RWPE2 (cell line): Measurements from ENCODE around the gene SYNGR1.
A peak's percentile ranks its signal among the peaks of the same experiment; 100 is the strongest.
"Not testable (repeated sequence)": the region's sequence is repeated elsewhere in the genome, so short reads cannot be mapped to it uniquely, and the experiment has no call there.

Experiments
- ATAC-seq: fragments of 200-7000 bp; cut with Tn5 transposase; 3 replicates; pipeline ENCODE4 v1.9.1; 2021; ENCODE audit warnings: low read depth
- DNase-seq: peaks from one replicate; pipeline ENCODE4 v3.0.0-alpha.2; 2020; ENCODE audit warnings: low spot score
- H3K27ac ChIP-seq: fragments of 450-650 bp; 2 replicates; pipeline ENCODE4 v1.5.1; 2017; ENCODE audit warnings: mild to moderate bottlenecking; ENCODE audit not compliant: poor library complexity, severe bottlenecking
- H3K27me3 ChIP-seq: fragments of 250-450 bp; sonication (Bioruptor Pico); 2 replicates; pipeline ENCODE4 v1.5.1; 2021; ENCODE audit warnings: mild to moderate bottlenecking, moderate library complexity; ENCODE audit not compliant: insufficient read depth, poor library complexity, severe bottlenecking
- H3K36me3 ChIP-seq: fragments of 250-450 bp; sonication (Bioruptor Pico); 2 replicates; pipeline ENCODE4 v1.5.1; 2020; ENCODE audit warnings: low read depth, mild to moderate bottlenecking, moderate library complexity
- H3K4me1 ChIP-seq: fragments of 250-450 bp; sonication (Bioruptor Pico); 2 replicates; pipeline ENCODE4 v1.5.1; 2021; ENCODE audit warnings: mild to moderate bottlenecking, moderate library complexity; ENCODE audit not compliant: insufficient read depth, poor library complexity, severe bottlenecking
- H3K4me3 ChIP-seq: fragments of 250-450 bp; sonication (Bioruptor Pico); 2 replicates; pipeline ENCODE4 v1.5.1; 2021; ENCODE audit warnings: mild to moderate bottlenecking, moderate library complexity; ENCODE audit not compliant: severe bottlenecking
- H3K9me3 ChIP-seq: fragments of 250-450 bp; sonication (Bioruptor Pico); 2 replicates; pipeline ENCODE4 v1.5.1; 2021; ENCODE audit warnings: mild to moderate bottlenecking, moderate library complexity; ENCODE audit not compliant: severe bottlenecking
- CTCF ChIP-seq: fragments of 450-650 bp; IDR thresholded peaks from one replicate; pipeline ENCODE4 v1.5.1; 2017; ENCODE audit warnings: mild to moderate bottlenecking, moderate library complexity; ENCODE audit not compliant: poor library complexity, severe bottlenecking

Gene SYNGR1

GRCh38 chr22:39319284-39320022 is 30.3 kb upstream of the SYNGR1 start, which contains the start of gene RPL3:
Gene RPL3 (minus strand): TSS chr22:39319623. CDS start chr22:39319597, 26 bp downstream.
- ATAC-seq: peak; percentile 59
- peaks cover 48% of the 10 kb centered on the region for H3K36me3 ChIP-seq

GRCh38 chr22:39320616-39321029 is 29.2 kb upstream of the SYNGR1 start:
- Histone ChIP-seq H3K27ac (peak overlapping the region; percentile 96), H3K4me3 (peak overlapping the region; percentile 80), H3K36me3 (peaks cover 37% of the 10 kb centered on the region), H3K4me1 (peaks cover 27% of the 10 kb centered on the region)
- H3K9me3 ChIP-seq, H3K27me3 ChIP-seq, ATAC-seq, DNase-seq: not testable (repeated sequence)

More at GRCh38 chr22:39319284-39320022, 30.3 kb upstream of the SYNGR1 start, which contains the start of gene RPL3:
- Histone ChIP-seq H3K9me3 (no peaks in the 10 kb centered on the region), H3K4me3 (peak within 1 kb of the TSS; percentile 80), H3K4me1 (peaks cover 28% of the 10 kb centered on the region), H3K27ac (peak within 1 kb of the TSS; percentile 96), H3K27me3 (no peaks in the 10 kb centered on the region)
- TF ChIP-seq CTCF: no peak
- peak; percentile 87 for DNase-seq

GRCh38 chr22:39325392-39325932 is 24.3 kb upstream of the SYNGR1 start:
- Histone ChIP-seq H3K4me1 (peaks cover 7% of the 10 kb centered on the region), H3K9me3 (no peaks in the 10 kb centered on the region), H3K27me3 (no peaks in the 10 kb centered on the region), H3K36me3 (no peaks in the 10 kb centered on the region), H3K4me3 (no peak overlapping the region), H3K27ac (peak overlapping the region; percentile 14)
- TF ChIP-seq CTCF: no peak
- ATAC-seq (peak; percentile 59), DNase-seq (no peak)

- no peak for TF ChIP-seq CTCF
- Histone ChIP-seq H3K4me1 (peaks cover 7% of the 10 kb centered on the region), H3K36me3 (no peaks in the 10 kb centered on the region), H3K27me3 (no peaks in the 10 kb centered on the region), H3K9me3 (no peaks in the 10 kb centered on the region), H3K4me3 (no peak overlapping the region), H3K27ac (no peak overlapping the region)
- DNase-seq: no peak
- no peak for ATAC-seq
These were observed 21.6 kb upstream of the SYNGR1 start for GRCh38 chr22:39327995-39328754.

DNA sequence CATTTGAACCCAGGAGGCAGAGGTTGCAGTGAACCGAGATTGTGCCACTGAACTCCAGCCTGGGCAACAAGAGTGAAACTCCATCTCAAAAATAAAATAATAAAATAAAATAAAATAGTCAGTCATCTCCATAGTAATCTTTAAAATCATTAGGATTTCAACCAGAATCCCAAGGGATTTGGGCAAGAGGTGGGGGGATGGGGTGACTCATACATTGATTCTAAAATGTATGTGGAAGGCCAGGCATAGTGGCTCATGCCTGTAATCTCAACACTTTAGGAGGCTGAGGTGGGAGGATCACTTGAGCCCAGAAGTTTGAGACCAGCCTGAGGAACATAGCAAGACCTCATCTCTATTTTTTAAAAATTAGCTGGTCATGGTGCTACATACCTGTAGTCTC is 19.2 kb upstream of the SYNGR1 start:
- not testable (repeated sequence) for H3K9me3 ChIP-seq, H3K4me3 ChIP-seq, DNase-seq, H3K4me1 ChIP-seq, H3K27me3 ChIP-seq, H3K36me3 ChIP-seq, H3K27ac ChIP-seq
- peak; percentile 29; the same call in 1 of the 3 replicates for ATAC-seq
